Ovary (tissue), 3 donors: Measurements from ENCODE around the gene STPG1.

Experiments
- EP300 ChIP-seq: sonication (generic); formaldehyde crosslinking; IDR thresholded peaks from one replicate; pipeline ENCODE4 v1.6.1; 2017; ENCODE audit warnings: antibody characterized with exemption
- POLR2A ChIP-seq: fragments of 450-650 bp; IDR thresholded peaks from one replicate; pipeline ENCODE4 v1.6.1; 2017; ENCODE audit warnings: antibody characterized with exemption, mild to moderate bottlenecking, moderate library complexity
- TF ChIP-seq, protein P1 (sequence below), 3 donors: fragments of 450-650 bp in 2 of 3; fragments of 200-600 bp in 1 of 3; IDR thresholded peaks; one replicate each; pipeline versions ENCODE4 v1.5.1 to v1.8.0; 2016 to 2022; ENCODE audit warnings: antibody characterized with exemption in 3 of 3, mild to moderate bottlenecking in 1 of 3
- donor health status: DM: no; HTN: no; CAD: no.

DNA sequence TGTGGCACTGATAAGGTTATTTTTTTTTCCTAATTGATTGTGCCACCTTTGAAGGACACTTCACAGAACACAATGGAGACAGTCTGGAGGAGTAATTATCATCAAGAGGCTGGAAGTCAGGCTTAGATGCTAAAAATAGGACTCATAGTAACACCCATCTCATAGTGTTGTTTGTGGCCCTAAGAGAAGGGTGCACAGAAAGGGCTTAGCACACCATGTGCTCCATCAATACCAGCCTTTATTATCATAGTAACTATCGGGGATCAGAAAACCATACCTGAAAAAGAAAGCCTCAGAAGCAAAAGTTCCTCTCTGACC is 13.9 kb upstream of the STPG1 start:
- TF ChIP-seq, protein P1, sequence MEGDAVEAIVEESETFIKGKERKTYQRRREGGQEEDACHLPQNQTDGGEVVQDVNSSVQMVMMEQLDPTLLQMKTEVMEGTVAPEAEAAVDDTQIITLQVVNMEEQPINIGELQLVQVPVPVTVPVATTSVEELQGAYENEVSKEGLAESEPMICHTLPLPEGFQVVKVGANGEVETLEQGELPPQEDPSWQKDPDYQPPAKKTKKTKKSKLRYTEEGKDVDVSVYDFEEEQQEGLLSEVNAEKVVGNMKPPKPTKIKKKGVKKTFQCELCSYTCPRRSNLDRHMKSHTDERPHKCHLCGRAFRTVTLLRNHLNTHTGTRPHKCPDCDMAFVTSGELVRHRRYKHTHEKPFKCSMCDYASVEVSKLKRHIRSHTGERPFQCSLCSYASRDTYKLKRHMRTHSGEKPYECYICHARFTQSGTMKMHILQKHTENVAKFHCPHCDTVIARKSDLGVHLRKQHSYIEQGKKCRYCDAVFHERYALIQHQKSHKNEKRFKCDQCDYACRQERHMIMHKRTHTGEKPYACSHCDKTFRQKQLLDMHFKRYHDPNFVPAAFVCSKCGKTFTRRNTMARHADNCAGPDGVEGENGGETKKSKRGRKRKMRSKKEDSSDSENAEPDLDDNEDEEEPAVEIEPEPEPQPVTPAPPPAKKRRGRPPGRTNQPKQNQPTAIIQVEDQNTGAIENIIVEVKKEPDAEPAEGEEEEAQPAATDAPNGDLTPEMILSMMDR (IDR thresholded peaks at IDR 0.05) = no peak
- no peak for TF ChIP-seq POLR2A
- no peak for TF ChIP-seq EP300
